DMS53 (cell line): ENCODE measurements around the gene PDCD2L.
"Not testable (repeated sequence)": the region's sequence is repeated elsewhere in the genome, so short reads cannot be mapped to it uniquely, and the experiment has no call there.

Source experiments
- DNase-seq: peaks from one replicate; lab custom pipeline; 2025; lab: John Stamatoyannopoulos, UW

Gene PDCD2L

GRCh38 chr19:34418300-34418699 lies 14.1 kb downstream of the PDCD2L start:
- DNase-seq, result no peak

- DNase-seq, result no peak
These were observed 22.0 kb downstream of the PDCD2L start for GRCh38 chr19:34426096-34426661.

GRCh38 chr19:34428549-34429285 lies 24.5 kb downstream of the PDCD2L start:
- peak; percentile 66 for DNase-seq

- DNase-seq, result no peak
These were observed 25.4 kb downstream of the PDCD2L start for GRCh38 chr19:34429553-34429952.

GRCh38 chr19:34430738-34431625 lies 26.8 kb downstream of the PDCD2L start:
- peak; percentile 51 for DNase-seq

- DNase-seq, result no peak
These were observed 27.6 kb downstream of the PDCD2L start for GRCh38 chr19:34431681-34432402.

- DNase-seq, result no peak
These were observed 28.6 kb downstream of the PDCD2L start for GRCh38 chr19:34432797-34433196.

GRCh38 chr19:34436716-34437115 lies 32.5 kb downstream of the PDCD2L start:
- DNase-seq, result no peak

- DNase-seq, result no peak
These were observed 44.0 kb downstream of the PDCD2L start for GRCh38 chr19:34448191-34448590.

- DNase-seq, result no peak
These were observed 48.5 kb downstream of the PDCD2L start for GRCh38 chr19:34452723-34453122.

GRCh38 chr19:34454091-34454490 lies 49.9 kb downstream of the PDCD2L start:
- no peak for DNase-seq

- DNase-seq, result no peak
These were observed 50.5 kb downstream of the PDCD2L start for GRCh38 chr19:34454685-34455084.

GRCh38 chr19:34455783-34456480 lies 51.7 kb downstream of the PDCD2L start:
- DNase-seq, result not testable (repeated sequence)

GRCh38 chr19:34457446-34457845 lies 53.2 kb downstream of the PDCD2L start:
- no peak for DNase-seq

GRCh38 chr19:34458677-34459076 lies 54.5 kb downstream of the PDCD2L start:
- peak; percentile 49 for DNase-seq

GRCh38 chr19:34459614-34460013 lies 55.4 kb downstream of the PDCD2L start:
- DNase-seq, result peak; percentile 95

- no peak for DNase-seq
These were observed 57.3 kb downstream of the PDCD2L start for GRCh38 chr19:34461375-34462100.

- DNase-seq, result not testable (repeated sequence)
These were observed 60.6 kb downstream of the PDCD2L start for GRCh38 chr19:34464785-34465184.

- no peak for DNase-seq
These were observed 64.2 kb downstream of the PDCD2L start for GRCh38 chr19:34468409-34468808.

- not testable (repeated sequence) for DNase-seq
These were observed 64.8 kb downstream of the PDCD2L start for GRCh38 chr19:34469026-34469425.
